ENCODE data around the gene CEP128. TPM values are rescaled to one million over a fixed set of nuclear protein-coding genes. Genes with fewer than 3 reads are reported as not detected.

CEP128 gene
- polyA plus RNA-seq, 1 donor (not counting 4 experiments of a cell fraction or from before 2014, with no cell fraction given) = 2.6 TPM

DNA sequence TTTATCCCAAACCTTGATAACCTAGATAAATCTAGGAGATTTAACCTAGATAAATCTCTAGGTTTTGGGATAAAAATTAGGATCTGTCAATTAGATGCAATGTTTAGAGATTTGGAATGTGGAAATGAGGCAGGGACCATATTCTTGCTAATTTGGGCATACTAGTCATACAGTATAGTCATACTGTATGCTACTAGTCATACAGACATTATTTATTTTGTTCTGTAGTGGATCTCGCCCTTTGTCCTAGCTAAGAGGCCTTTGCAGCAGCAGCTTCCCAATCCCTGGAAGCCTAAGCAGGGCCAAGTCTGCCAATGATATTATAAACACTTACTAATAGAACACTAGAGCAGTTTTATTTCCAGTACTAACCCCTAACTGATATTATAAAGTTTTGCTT, 136.4 kb downstream of the CEP128 start:
- Histone ChIP-seq H3K9me1 (ENCODE audit: control insufficient read depth, extremely low read depth, insufficient read depth, low read length) (no peaks in the 10 kb centered on the region), H3K27ac (ENCODE audit: control insufficient read depth, insufficient read depth, low read length) (no peak overlapping the region), H3K9me3 (ENCODE audit: control insufficient read depth, low read depth, low read length) (no peaks in the 10 kb centered on the region), H3K79me2 (ENCODE audit: control insufficient read depth, insufficient read depth, low read length) (no peaks in the 10 kb centered on the region), H3K9ac (ENCODE audit: control insufficient read depth, extremely low read depth, insufficient read depth, low read length) (no peak overlapping the region), H3K27me3 (ENCODE audit: control insufficient read depth, extremely low read depth, insufficient read depth, low read length) (no peaks in the 10 kb centered on the region), H3K4me3 (ENCODE audit: control insufficient read depth in 2 of 3, extremely low read depth in 1 of 3, insufficient read depth in 2 of 3, low read depth in 1 of 3, low read length in 3 of 3) (no peak overlapping the region), H3K36me3 (ENCODE audit: control insufficient read depth in 2 of 2, extremely low read depth in 1 of 2, insufficient read depth in 2 of 2, low read length in 2 of 2) (no peaks in the 10 kb centered on the region), H3K4me2 (ENCODE audit: control insufficient read depth, extremely low read depth, insufficient read depth, low read depth, low read length) (no peak overlapping the region), H3K4me1 (ENCODE audit: control insufficient read depth, extremely low read depth, insufficient read depth, low read length) (no peaks in the 10 kb centered on the region), H2AFZ (ENCODE audit: control insufficient read depth, low read length) (no peak overlapping the region), H4K20me1 (ENCODE audit: control insufficient read depth, extremely low read depth, insufficient read depth, low read length) (no peaks in the 10 kb centered on the region)
- DNase-seq (ENCODE audit: low read depth, low spot score) (no peak), FAIRE-seq (no peak)
- TF ChIP-seq EZH2 (IDR thresholded peaks at IDR 0.05; ENCODE audit: low read length) = no peak
- TF ChIP-seq, protein P1, sequence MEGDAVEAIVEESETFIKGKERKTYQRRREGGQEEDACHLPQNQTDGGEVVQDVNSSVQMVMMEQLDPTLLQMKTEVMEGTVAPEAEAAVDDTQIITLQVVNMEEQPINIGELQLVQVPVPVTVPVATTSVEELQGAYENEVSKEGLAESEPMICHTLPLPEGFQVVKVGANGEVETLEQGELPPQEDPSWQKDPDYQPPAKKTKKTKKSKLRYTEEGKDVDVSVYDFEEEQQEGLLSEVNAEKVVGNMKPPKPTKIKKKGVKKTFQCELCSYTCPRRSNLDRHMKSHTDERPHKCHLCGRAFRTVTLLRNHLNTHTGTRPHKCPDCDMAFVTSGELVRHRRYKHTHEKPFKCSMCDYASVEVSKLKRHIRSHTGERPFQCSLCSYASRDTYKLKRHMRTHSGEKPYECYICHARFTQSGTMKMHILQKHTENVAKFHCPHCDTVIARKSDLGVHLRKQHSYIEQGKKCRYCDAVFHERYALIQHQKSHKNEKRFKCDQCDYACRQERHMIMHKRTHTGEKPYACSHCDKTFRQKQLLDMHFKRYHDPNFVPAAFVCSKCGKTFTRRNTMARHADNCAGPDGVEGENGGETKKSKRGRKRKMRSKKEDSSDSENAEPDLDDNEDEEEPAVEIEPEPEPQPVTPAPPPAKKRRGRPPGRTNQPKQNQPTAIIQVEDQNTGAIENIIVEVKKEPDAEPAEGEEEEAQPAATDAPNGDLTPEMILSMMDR (optimal IDR thresholded peaks at IDR 0.05 in 1 of 3, IDR thresholded peaks at IDR 0.05 in 1 of 3, conservative IDR thresholded peaks at IDR 0.05 in 1 of 3; ENCODE audit: extremely low read depth in 1 of 3, insufficient read depth in 2 of 3, low read length in 3 of 3) = no peak
- dilution Hi-C loops (cut with MboI; ENCODE audit: extremely low pct_ligation_motif_present, low sequenced_read_pairs) = no loop called here

DNA sequence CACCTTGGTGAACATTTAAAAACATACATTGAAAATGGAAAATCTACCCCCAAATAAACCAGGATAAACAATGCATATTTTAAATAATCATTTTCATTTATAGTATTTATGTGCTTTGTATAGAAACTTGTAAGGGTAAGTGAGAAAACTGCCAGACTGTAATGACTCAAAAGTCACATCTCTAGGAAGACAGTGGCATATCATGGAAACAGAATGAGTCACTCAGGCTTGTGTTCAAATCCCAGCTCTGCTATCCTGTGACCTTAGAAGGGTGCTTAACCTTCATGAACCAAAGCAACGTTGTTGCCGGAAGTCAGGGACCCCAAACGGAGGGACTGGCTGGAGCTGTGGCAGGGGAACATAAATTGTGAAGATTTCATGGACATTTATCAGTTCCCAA, 142.7 kb downstream of the CEP128 start:
- Histone ChIP-seq H3K4me1 (ENCODE audit: control insufficient read depth, extremely low read depth, insufficient read depth, low read length) (no peaks in the 10 kb centered on the region), H3K4me2 (ENCODE audit: control insufficient read depth, extremely low read depth, insufficient read depth, low read depth, low read length) (no peak overlapping the region), H3K27me3 (ENCODE audit: control insufficient read depth, extremely low read depth, insufficient read depth, low read length) (no peaks in the 10 kb centered on the region), H3K9me3 (ENCODE audit: control insufficient read depth, low read depth, low read length) (no peaks in the 10 kb centered on the region), H3K4me3 (ENCODE audit: control insufficient read depth in 2 of 3, extremely low read depth in 1 of 3, insufficient read depth in 2 of 3, low read depth in 1 of 3, low read length in 3 of 3) (no peak overlapping the region), H4K20me1 (ENCODE audit: control insufficient read depth, extremely low read depth, insufficient read depth, low read length) (no peaks in the 10 kb centered on the region), H3K27ac (ENCODE audit: control insufficient read depth, insufficient read depth, low read length) (no peak overlapping the region), H2AFZ (ENCODE audit: control insufficient read depth, low read length) (no peak overlapping the region), H3K9ac (ENCODE audit: control insufficient read depth, extremely low read depth, insufficient read depth, low read length) (no peak overlapping the region), H3K36me3 (ENCODE audit: control insufficient read depth in 2 of 2, extremely low read depth in 1 of 2, insufficient read depth in 2 of 2, low read length in 2 of 2) (no peaks in the 10 kb centered on the region), H3K9me1 (ENCODE audit: control insufficient read depth, extremely low read depth, insufficient read depth, low read length) (no peaks in the 10 kb centered on the region), H3K79me2 (ENCODE audit: control insufficient read depth, insufficient read depth, low read length) (no peaks in the 10 kb centered on the region)
- DNase-seq (ENCODE audit: low read depth, low spot score) = no peak
- dilution Hi-C loops (cut with MboI; ENCODE audit: extremely low pct_ligation_motif_present, low sequenced_read_pairs) = no loop called here
- TF ChIP-seq, protein P1 (optimal IDR thresholded peaks at IDR 0.05 in 1 of 3, IDR thresholded peaks at IDR 0.05 in 1 of 3, conservative IDR thresholded peaks at IDR 0.05 in 1 of 3; ENCODE audit: extremely low read depth in 1 of 3, insufficient read depth in 2 of 3, low read length in 3 of 3) = no peak
- TF ChIP-seq EZH2 (IDR thresholded peaks at IDR 0.05; ENCODE audit: low read length) = no peak
- FAIRE-seq = no peak
